ENCODE results near the gene RELL2. TPM values are rescaled to one million over a fixed set of nuclear protein-coding genes. Genes with fewer than 3 reads are reported as not detected.

RELL2 gene
- total RNA-seq, 1 experiment from 2014 or later, result 20.4 TPM

- no peak for DNase-seq
- Histone ChIP-seq H2AFZ (ENCODE audit: low read length) (no peak overlapping the region), H3K9ac (ENCODE audit: low read length) (no peak overlapping the region), H3K4me3 (ENCODE audit: low read length) (no peak overlapping the region), H3K27ac (ENCODE audit: low read length) (no peak overlapping the region), H3K36me3 (ENCODE audit: insufficient read depth, low read length) (no peaks in the 10 kb centered on the region), H3K9me2 (replicated peaks; ENCODE audit: insufficient read depth, low read length) (no peaks in the 10 kb centered on the region), H3K9me3 (ENCODE audit: low read length) (no peaks in the 10 kb centered on the region), H3K27me3 (ENCODE audit: low read length) (no peaks in the 10 kb centered on the region), H3K79me2 (ENCODE audit: low read length) (no peaks in the 10 kb centered on the region), H4K20me1 (ENCODE audit: insufficient read depth, low read depth, low read length) (no peaks in the 10 kb centered on the region), H3K4me1 (ENCODE audit: low read length) (peaks cover 5% of the 10 kb centered on the region), H3K4me2 (ENCODE audit: low read depth, low read length, poor library complexity, severe bottlenecking) (no peak overlapping the region)
Measured at GRCh38 chr5:141647851-141648250, 11.1 kb downstream of the RELL2 start.

DNA sequence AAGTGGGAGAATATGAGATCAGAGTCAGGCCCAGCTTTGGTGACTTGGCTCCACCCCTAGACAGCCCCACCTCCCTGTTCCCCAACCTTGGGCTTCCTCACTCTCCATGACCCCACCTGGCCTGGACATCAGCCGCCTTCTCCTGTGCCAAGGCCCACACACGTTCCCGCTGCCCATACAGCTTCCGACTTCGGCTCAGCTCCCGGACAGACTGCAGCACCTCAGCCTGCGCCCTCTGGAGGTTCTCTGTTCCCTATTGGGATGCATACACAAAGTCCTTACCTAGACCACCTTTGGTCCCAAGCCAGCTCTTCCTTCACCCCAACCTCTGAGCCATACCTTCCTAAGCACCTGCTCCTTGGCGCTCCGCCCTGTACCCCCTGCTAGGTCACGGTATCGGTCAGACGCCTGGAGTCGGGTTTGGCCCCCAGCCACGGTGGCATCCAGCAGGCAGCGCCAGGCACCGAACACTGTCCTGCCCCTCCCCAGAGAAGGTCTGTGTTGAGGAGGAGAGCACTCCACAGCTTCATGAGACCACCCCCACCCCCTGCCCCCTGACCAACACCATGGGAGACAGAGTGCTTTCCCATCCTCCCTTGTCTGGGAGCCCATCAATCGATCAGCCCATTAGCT is 12.4 kb downstream of the RELL2 start:
- Histone ChIP-seq H3K4me2 (ENCODE audit: low read depth, low read length, poor library complexity, severe bottlenecking) (no peak overlapping the region), H3K27ac (ENCODE audit: low read length) (no peak overlapping the region), H3K4me3 (ENCODE audit: low read length) (no peak overlapping the region), H3K4me1 (ENCODE audit: low read length) (peaks cover 5% of the 10 kb centered on the region), H3K79me2 (ENCODE audit: low read length) (no peaks in the 10 kb centered on the region), H3K27me3 (ENCODE audit: low read length) (no peaks in the 10 kb centered on the region), H3K9me3 (ENCODE audit: low read length) (no peaks in the 10 kb centered on the region), H3K9me2 (replicated peaks; ENCODE audit: insufficient read depth, low read length) (no peaks in the 10 kb centered on the region), H2AFZ (ENCODE audit: low read length) (no peak overlapping the region), H3K36me3 (ENCODE audit: insufficient read depth, low read length) (no peaks in the 10 kb centered on the region), H3K9ac (ENCODE audit: low read length) (no peak overlapping the region), H4K20me1 (ENCODE audit: insufficient read depth, low read depth, low read length) (no peaks in the 10 kb centered on the region)
- no peak for DNase-seq

GRCh38 chr5:141649972-141650371 is 13.2 kb downstream of the RELL2 start:
- no peak for DNase-seq
- H3K9ac ChIP-seq (ENCODE audit: low read length), result no peak overlapping the region
- no peaks in the 10 kb centered on the region for H3K36me3 ChIP-seq (ENCODE audit: insufficient read depth, low read length)
- H3K9me2 ChIP-seq (replicated peaks; ENCODE audit: insufficient read depth, low read length), result no peaks in the 10 kb centered on the region
- no peak overlapping the region for H3K27ac ChIP-seq (ENCODE audit: low read length)
- no peaks in the 10 kb centered on the region for H4K20me1 ChIP-seq (ENCODE audit: insufficient read depth, low read depth, low read length)
- no peaks in the 10 kb centered on the region for H3K27me3 ChIP-seq (ENCODE audit: low read length)
- H3K4me2 ChIP-seq (ENCODE audit: low read depth, low read length, poor library complexity, severe bottlenecking), result no peak overlapping the region
- no peaks in the 10 kb centered on the region for H3K9me3 ChIP-seq (ENCODE audit: low read length)
- H3K4me1 ChIP-seq (ENCODE audit: low read length), result peaks cover 5% of the 10 kb centered on the region
- H3K79me2 ChIP-seq (ENCODE audit: low read length), result no peaks in the 10 kb centered on the region
- no peak overlapping the region for H3K4me3 ChIP-seq (ENCODE audit: low read length)
- H2AFZ ChIP-seq (ENCODE audit: low read length), result no peak overlapping the region

DNA sequence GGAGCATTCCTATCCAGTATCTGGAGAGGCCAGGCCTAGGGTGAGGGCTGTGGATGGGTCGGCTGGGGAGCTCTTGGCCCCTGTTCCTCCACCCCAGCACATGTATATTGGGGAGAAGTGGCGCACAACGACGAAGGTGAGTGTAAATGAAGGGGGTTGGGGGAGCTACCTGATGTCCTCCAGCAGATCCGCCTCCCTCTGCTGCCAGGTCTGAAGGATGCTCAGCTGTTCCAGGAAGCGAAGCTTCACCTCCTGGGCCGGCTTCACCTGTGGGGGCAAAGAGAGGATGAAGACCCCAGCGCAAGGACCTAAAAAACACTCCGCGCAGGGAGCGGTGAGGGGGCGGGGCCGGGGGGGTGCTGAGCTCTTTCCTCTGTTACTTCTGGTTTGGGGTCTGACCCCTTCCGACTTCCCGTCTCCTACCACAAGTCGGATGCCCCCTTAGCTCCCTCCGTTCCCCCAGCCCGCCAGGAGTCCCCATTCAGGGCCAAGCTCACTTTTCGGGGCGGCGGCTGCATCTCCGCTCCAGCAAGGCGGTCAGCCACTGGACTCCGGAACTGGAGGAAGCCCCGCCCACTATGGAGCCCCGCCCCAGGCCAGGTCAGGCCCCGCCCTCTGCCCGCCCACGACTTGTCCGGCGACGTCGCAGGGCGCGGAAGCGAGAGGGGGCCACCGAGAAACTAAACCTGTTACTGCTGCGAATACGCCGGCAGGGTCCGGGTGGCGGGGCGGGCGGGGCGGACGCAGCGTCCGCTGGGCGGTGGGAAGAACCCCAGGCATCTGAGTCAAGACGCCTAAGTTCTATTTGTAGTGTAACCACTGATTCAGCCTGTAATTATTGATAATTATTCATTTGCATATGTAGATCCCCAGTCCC is 14.3 kb downstream of the RELL2 start, which contains the start of gene FCHSD1:
FCHSD1 (minus strand) TSS at position 568 of the 877 bp plus-strand sequence; CDS start at position 518, 50 bp downstream.
- no peaks in the 10 kb centered on the region for H3K36me3 ChIP-seq (ENCODE audit: insufficient read depth, low read length)
- H3K27me3 ChIP-seq (ENCODE audit: low read length), result no peaks in the 10 kb centered on the region
- no peak within 1 kb of the TSS; the same call in 1 of the 2 replicates for H2AFZ ChIP-seq (ENCODE audit: low read length)
- H3K4me3 ChIP-seq (ENCODE audit: low read length), result peak within 1 kb of the TSS; percentile 50; the same call in 1 of the 2 replicates
- no peaks in the 10 kb centered on the region for H4K20me1 ChIP-seq (ENCODE audit: insufficient read depth, low read depth, low read length)
- peak; percentile 74 for DNase-seq
- H3K27ac ChIP-seq (ENCODE audit: low read length), result no peak within 1 kb of the TSS
- H3K79me2 ChIP-seq (ENCODE audit: low read length), result no peaks in the 10 kb centered on the region
- peak within 1 kb of the TSS; percentile 36 for H3K9ac ChIP-seq (ENCODE audit: low read length)
- H3K4me2 ChIP-seq (ENCODE audit: low read depth, low read length, poor library complexity, severe bottlenecking), result peak within 1 kb of the TSS; percentile 60
- H3K9me3 ChIP-seq (ENCODE audit: low read length), result no peaks in the 10 kb centered on the region
- H3K9me2 ChIP-seq (replicated peaks; ENCODE audit: insufficient read depth, low read length), result no peaks in the 10 kb centered on the region
- peaks cover 5% of the 10 kb centered on the region for H3K4me1 ChIP-seq (ENCODE audit: low read length)

- Histone ChIP-seq H3K4me3 (ENCODE audit: low read length) (peak overlapping the region; percentile 50; the same call in 1 of the 2 replicates), H3K4me2 (ENCODE audit: low read depth, low read length, poor library complexity, severe bottlenecking) (peak overlapping the region; percentile 60), H3K4me1 (ENCODE audit: low read length) (peaks cover 5% of the 10 kb centered on the region), H3K9me2 (replicated peaks; ENCODE audit: insufficient read depth, low read length) (no peaks in the 10 kb centered on the region), H3K9ac (ENCODE audit: low read length) (peak overlapping the region; percentile 36; the same call in 1 of the 2 replicates), H3K9me3 (ENCODE audit: low read length) (no peaks in the 10 kb centered on the region), H4K20me1 (ENCODE audit: insufficient read depth, low read depth, low read length) (no peaks in the 10 kb centered on the region), H3K36me3 (ENCODE audit: insufficient read depth, low read length) (no peaks in the 10 kb centered on the region), H3K79me2 (ENCODE audit: low read length) (no peaks in the 10 kb centered on the region), H3K27ac (ENCODE audit: low read length) (no peak overlapping the region), H2AFZ (ENCODE audit: low read length) (no peak overlapping the region; the same call in 1 of the 2 replicates), H3K27me3 (ENCODE audit: low read length) (no peaks in the 10 kb centered on the region)
- no peak for DNase-seq
Measured at GRCh38 chr5:141651728-141652105, 14.9 kb downstream of the RELL2 start.

DNA sequence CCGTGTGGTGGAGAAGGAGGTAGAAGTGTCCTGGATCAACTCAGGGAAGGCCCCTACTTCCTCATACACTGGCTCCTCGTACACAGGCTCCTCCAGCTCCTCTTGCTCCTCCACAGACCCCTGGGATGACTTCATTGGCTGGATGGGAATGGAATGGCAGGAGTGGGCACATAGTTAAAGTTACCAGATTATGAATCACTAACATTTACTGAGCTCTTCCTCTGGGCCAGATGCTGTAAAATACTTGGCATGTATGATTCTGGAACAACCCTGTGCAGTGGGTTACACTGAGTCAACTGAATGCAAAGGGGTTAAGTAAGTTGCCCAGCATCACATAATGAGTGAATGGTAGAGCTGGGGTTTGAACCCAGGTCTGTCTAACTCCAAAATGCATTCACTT is 17.5 kb downstream of the RELL2 start:
- no peak for DNase-seq
- no peak overlapping the region for H3K4me2 ChIP-seq (ENCODE audit: low read depth, low read length, poor library complexity, severe bottlenecking)
- H3K9me3 ChIP-seq (ENCODE audit: low read length), result no peaks in the 10 kb centered on the region
- H3K36me3 ChIP-seq (ENCODE audit: insufficient read depth, low read length), result no peaks in the 10 kb centered on the region
- no peak overlapping the region for H2AFZ ChIP-seq (ENCODE audit: low read length)
- H3K9me2 ChIP-seq (replicated peaks; ENCODE audit: insufficient read depth, low read length), result no peaks in the 10 kb centered on the region
- H3K79me2 ChIP-seq (ENCODE audit: low read length), result no peaks in the 10 kb centered on the region
- no peak overlapping the region for H3K9ac ChIP-seq (ENCODE audit: low read length)
- no peak overlapping the region for H3K4me3 ChIP-seq (ENCODE audit: low read length)
- H3K4me1 ChIP-seq (ENCODE audit: low read length), result peaks cover 5% of the 10 kb centered on the region
- no peaks in the 10 kb centered on the region for H4K20me1 ChIP-seq (ENCODE audit: insufficient read depth, low read depth, low read length)
- no peak overlapping the region for H3K27ac ChIP-seq (ENCODE audit: low read length)
- H3K27me3 ChIP-seq (ENCODE audit: low read length), result no peaks in the 10 kb centered on the region

GRCh38 chr5:141655020-141655419 is 18.2 kb downstream of the RELL2 start:
- Histone ChIP-seq H3K9me3 (ENCODE audit: low read length) (no peaks in the 10 kb centered on the region), H3K4me3 (ENCODE audit: low read length) (no peak overlapping the region), H3K79me2 (ENCODE audit: low read length) (no peaks in the 10 kb centered on the region), H3K4me2 (ENCODE audit: low read depth, low read length, poor library complexity, severe bottlenecking) (no peak overlapping the region), H3K36me3 (ENCODE audit: insufficient read depth, low read length) (no peaks in the 10 kb centered on the region), H3K27me3 (ENCODE audit: low read length) (no peaks in the 10 kb centered on the region), H4K20me1 (ENCODE audit: insufficient read depth, low read depth, low read length) (no peaks in the 10 kb centered on the region), H3K9me2 (replicated peaks; ENCODE audit: insufficient read depth, low read length) (no peaks in the 10 kb centered on the region), H3K9ac (ENCODE audit: low read length) (no peak overlapping the region), H3K4me1 (ENCODE audit: low read length) (peaks cover 5% of the 10 kb centered on the region), H2AFZ (ENCODE audit: low read length) (no peak overlapping the region), H3K27ac (ENCODE audit: low read length) (no peak overlapping the region)
- DNase-seq, result no peak

DNA sequence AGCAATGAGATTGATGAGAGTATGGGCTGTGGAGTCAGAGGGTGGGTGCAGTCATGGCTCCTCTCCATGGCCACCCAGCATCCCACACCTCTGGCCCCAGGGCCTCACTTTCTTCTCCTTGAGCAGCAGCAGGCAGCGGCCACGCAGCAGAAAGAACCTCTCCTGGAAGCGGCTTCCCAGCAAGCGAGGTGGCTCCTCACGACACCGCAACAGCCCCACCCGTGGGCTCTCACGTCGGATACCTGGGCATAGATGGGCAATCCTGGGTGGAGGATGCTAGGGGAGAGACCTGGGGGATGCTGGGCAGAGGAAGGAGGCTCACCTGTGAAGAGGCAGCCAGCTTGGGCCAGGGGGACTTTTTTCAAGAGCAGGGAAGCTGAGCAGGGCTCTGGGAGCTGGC is 19.6 kb downstream of the RELL2 start:
- no peaks in the 10 kb centered on the region for H4K20me1 ChIP-seq (ENCODE audit: insufficient read depth, low read depth, low read length)
- H3K27me3 ChIP-seq (ENCODE audit: low read length), result no peaks in the 10 kb centered on the region
- H3K4me3 ChIP-seq (ENCODE audit: low read length), result no peak overlapping the region
- H3K9ac ChIP-seq (ENCODE audit: low read length), result no peak overlapping the region
- H3K79me2 ChIP-seq (ENCODE audit: low read length), result no peaks in the 10 kb centered on the region
- peaks cover 4% of the 10 kb centered on the region for H3K4me1 ChIP-seq (ENCODE audit: low read length)
- H3K9me3 ChIP-seq (ENCODE audit: low read length), result no peaks in the 10 kb centered on the region
- no peak overlapping the region for H3K27ac ChIP-seq (ENCODE audit: low read length)
- no peak for DNase-seq
- no peaks in the 10 kb centered on the region for H3K9me2 ChIP-seq (replicated peaks; ENCODE audit: insufficient read depth, low read length)
- H3K36me3 ChIP-seq (ENCODE audit: insufficient read depth, low read length), result no peaks in the 10 kb centered on the region
- no peak overlapping the region for H2AFZ ChIP-seq (ENCODE audit: low read length)
- no peak overlapping the region for H3K4me2 ChIP-seq (ENCODE audit: low read depth, low read length, poor library complexity, severe bottlenecking)
